OCI-LY1 (cell line): ENCODE measurements around the gene RAN.

Experiments used
- EZH2 ChIP-seq: fragments of 200-600 bp; sonication (generic), shearing (Covaris generic); IDR thresholded peaks from 2 replicates; pipeline ENCODE4 v1.8.0; 2017; ENCODE audit warnings: borderline replicate concordance, mixed run types, mild to moderate bottlenecking, antibody characterized with exemption, low read length, moderate library complexity, mixed read lengths
- TF ChIP-seq, protein P1 (sequence below): fragments of 200-600 bp; sonication (generic), shearing (Covaris generic); IDR thresholded peaks from 2 replicates; pipeline ENCODE4 v1.5.1; 2017; ENCODE audit warnings: mild to moderate bottlenecking, antibody characterized with exemption, low read length, moderate library complexity, mixed read lengths

DNA sequence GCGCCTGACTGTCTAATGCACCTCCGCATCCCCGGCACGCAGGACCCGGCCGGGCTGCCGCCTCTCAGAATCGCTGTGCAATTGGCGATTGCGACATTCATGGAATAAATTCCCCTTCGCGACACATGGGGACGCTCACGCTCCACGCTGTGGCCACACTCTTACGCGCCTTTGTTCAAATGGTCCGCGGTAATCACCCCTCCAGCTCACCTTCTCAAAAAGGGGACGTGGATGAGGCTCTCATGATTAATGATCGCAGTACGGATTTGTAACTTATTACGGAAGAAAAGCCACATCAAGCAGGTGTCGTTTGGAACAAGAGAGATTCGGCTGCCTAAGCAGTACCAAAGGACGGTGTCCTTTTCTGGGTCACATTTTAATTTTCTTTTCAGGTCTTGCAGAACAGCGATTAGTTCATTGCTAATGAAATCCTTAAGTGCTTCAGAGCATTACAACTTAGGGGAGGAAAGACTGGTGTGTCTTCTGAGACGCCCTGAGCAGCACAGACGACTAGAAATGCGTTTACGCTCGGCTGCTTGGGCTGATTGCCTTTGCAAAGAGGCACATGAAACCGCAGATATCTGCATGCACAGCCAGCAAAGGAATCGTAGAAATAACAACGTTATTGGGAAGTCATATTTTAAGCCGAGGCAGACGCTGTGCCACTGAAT is 44.5 kb downstream of the RAN start:
- TF ChIP-seq, protein P1, sequence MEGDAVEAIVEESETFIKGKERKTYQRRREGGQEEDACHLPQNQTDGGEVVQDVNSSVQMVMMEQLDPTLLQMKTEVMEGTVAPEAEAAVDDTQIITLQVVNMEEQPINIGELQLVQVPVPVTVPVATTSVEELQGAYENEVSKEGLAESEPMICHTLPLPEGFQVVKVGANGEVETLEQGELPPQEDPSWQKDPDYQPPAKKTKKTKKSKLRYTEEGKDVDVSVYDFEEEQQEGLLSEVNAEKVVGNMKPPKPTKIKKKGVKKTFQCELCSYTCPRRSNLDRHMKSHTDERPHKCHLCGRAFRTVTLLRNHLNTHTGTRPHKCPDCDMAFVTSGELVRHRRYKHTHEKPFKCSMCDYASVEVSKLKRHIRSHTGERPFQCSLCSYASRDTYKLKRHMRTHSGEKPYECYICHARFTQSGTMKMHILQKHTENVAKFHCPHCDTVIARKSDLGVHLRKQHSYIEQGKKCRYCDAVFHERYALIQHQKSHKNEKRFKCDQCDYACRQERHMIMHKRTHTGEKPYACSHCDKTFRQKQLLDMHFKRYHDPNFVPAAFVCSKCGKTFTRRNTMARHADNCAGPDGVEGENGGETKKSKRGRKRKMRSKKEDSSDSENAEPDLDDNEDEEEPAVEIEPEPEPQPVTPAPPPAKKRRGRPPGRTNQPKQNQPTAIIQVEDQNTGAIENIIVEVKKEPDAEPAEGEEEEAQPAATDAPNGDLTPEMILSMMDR = peak; percentile 84
- TF ChIP-seq EZH2 = no peak
